Hematopoietic multipotent progenitor cell (in vitro differentiated cells): ENCODE data around the gene SCG5. TPM values are rescaled to one million over a fixed set of nuclear protein-coding genes. Genes with fewer than 3 reads are reported as not detected.

ENCODE experiments used
- small RNA-seq: library from RNA; depleted of rRNA; stranded (forward); fragments of <200 nt; gene quantifications from one replicate; pipeline ENCODE3, GENCODE V24; 2012
- total RNA-seq: library from RNA; depleted of rRNA; stranded (reverse); fragments of >200 nt; gene quantifications from one replicate; pipeline ENCODE4 v1.2.3, GENCODE V29; 2012

SCG5 gene
- total RNA-seq, 1 donor, result 0.27 TPM

Small RNA genes within 50 kb of the gene (small RNA-seq; reads per million reads assigned to genes)
- gene RN7SL286P, result not detected

Other genes with a start within 250 kb of the SCG5 start
- 1.9 TPM for gene GOLGA8K, start 238.4 kb upstream of the SCG5 start, total RNA-seq
- 0.54 TPM for gene GOLGA8O, start 186.1 kb upstream of the SCG5 start, total RNA-seq
- 34.7 TPM for gene GOLGA8N, start 48.3 kb upstream of the SCG5 start, total RNA-seq
- 2.4 TPM for gene ARHGAP11A, start 26.2 kb upstream of the SCG5 start, total RNA-seq
- gene GREM1, start 76.3 kb downstream of the SCG5 start, total RNA-seq, result under 0.01 TPM